Endothelial cell of umbilical vein (primary cell): ENCODE measurements around the gene SCUBE3. TPM values are rescaled to one million over a fixed set of nuclear protein-coding genes. Genes with fewer than 3 reads are reported as not detected.

Experiments used
- BruUV-seq: library from RNA; stranded (reverse); fragments of 400-500 nt; replicated peaks from 2 replicates; lab custom pipeline; 2021; lab: Mats Ljungman, UMichigan
- CTCF ChIA-PET: fragments of 300-600, 350-600 bp; sonication (Branson Sonifier 250); formaldehyde crosslinking; loops from one replicate; lab custom pipeline; 2021; ENCODE audit warnings: antibody characterized with exemption, inconsistent platforms; lab: Charles Lee
- POLR2A ChIA-PET: fragments of 300-600, 350-600 bp; sonication (Branson Sonifier 250); formaldehyde crosslinking; loops from one replicate; lab custom pipeline; 2021; ENCODE audit warnings: antibody characterized with exemption, inconsistent platforms; lab: Charles Lee
- DNase-seq: peaks from one replicate; pipeline ENCODE4 v3.0.0-alpha.2; 2011; ENCODE audit warnings: low read depth, low spot score
- FAIRE-seq: peaks from 2 replicates; lab custom pipeline; 2011; peaks lifted over from hg19 to GRCh38; lab: Jason Lieb, UNC
- H2AFZ ChIP-seq: 2 replicates; pipeline ENCODE4 v1.6.0; 2012; ENCODE audit warnings: low read depth, low read length, control low read depth, inconsistent platforms
- H3K27ac ChIP-seq: 2 replicates; pipeline ENCODE4 v1.5.1; 2011; ENCODE audit warnings: low read depth, mild to moderate bottlenecking, control low read depth, low read length, moderate library complexity; ENCODE audit not compliant: insufficient read depth
- H3K27me3 ChIP-seq, 2 experiments: 2 replicates each; pipeline versions ENCODE4 v1.6.0 to v1.6.1; 2011; ENCODE audit warnings: low read length in 2 of 2, mixed read lengths in 1 of 2; ENCODE audit not compliant: control insufficient read depth in 2 of 2, insufficient read depth in 2 of 2
- H3K36me3 ChIP-seq, 2 experiments: 2 replicates in 1 of 2; 3 replicates in 1 of 2; pipeline ENCODE4 v1.5.1; 2011; ENCODE audit warnings: low read length in 2 of 2, mild to moderate bottlenecking in 1 of 2, moderate library complexity in 1 of 2; ENCODE audit not compliant: control insufficient read depth in 2 of 2, insufficient read depth in 2 of 2; ENCODE audit errors: extremely low read depth in 1 of 2
- H3K4me1 ChIP-seq: 3 replicates; pipeline ENCODE4 v1.5.1; 2011; ENCODE audit warnings: mild to moderate bottlenecking, low read length; ENCODE audit not compliant: control insufficient read depth, insufficient read depth; ENCODE audit errors: extremely low read depth
- H3K4me2 ChIP-seq: 2 replicates; pipeline ENCODE4 v1.6.1; 2011; ENCODE audit warnings: low read length, control low read depth, mixed read lengths; ENCODE audit not compliant: insufficient read depth
- H3K4me3 ChIP-seq, 3 experiments: fragments of 200-600 bp in 1 of 3; sonication (generic), shearing (Covaris generic) in 1 of 3; replicated peaks in 1 of 3; 2 replicates each; pipeline ENCODE4 v1.5.1; 2011 to 2016; ENCODE audit warnings: control low read depth in 3 of 3, low read length in 3 of 3, mild to moderate bottlenecking in 2 of 3, inconsistent platforms in 1 of 3, low read depth in 1 of 3, moderate library complexity in 1 of 3; ENCODE audit not compliant: insufficient read depth in 1 of 3
- H3K79me2 ChIP-seq: 2 replicates; pipeline ENCODE4 v1.6.0; 2012; ENCODE audit warnings: low read length, inconsistent platforms; ENCODE audit not compliant: control insufficient read depth, insufficient read depth
- H3K9ac ChIP-seq: replicated peaks from 2 replicates; pipeline ENCODE3; 2011; ENCODE audit warnings: low read length, control low read depth; ENCODE audit not compliant: insufficient read depth; ENCODE audit errors: extremely low read depth
- H3K9me1 ChIP-seq: replicated peaks from 3 replicates; pipeline ENCODE4 v1.6.0; 2011; ENCODE audit warnings: mild to moderate bottlenecking, low read length; ENCODE audit not compliant: control insufficient read depth, insufficient read depth; ENCODE audit errors: extremely low read depth
- H3K9me3 ChIP-seq: replicated peaks from 2 replicates; pipeline ENCODE4 v1.5.1; 2012; ENCODE audit warnings: low read length, inconsistent platforms; ENCODE audit not compliant: control insufficient read depth, insufficient read depth
- H4K20me1 ChIP-seq: replicated peaks from 2 replicates; pipeline ENCODE3; 2011; ENCODE audit warnings: mild to moderate bottlenecking, low read length; ENCODE audit not compliant: control insufficient read depth, insufficient read depth; ENCODE audit errors: extremely low read depth
- EZH2 ChIP-seq: IDR thresholded peaks from 2 replicates; pipeline ENCODE4 v1.6.1; 2012; ENCODE audit warnings: borderline replicate concordance, low read depth, mild to moderate bottlenecking, moderate library complexity, low read length, inconsistent platforms; ENCODE audit not compliant: severe bottlenecking
- FOS ChIP-seq: IDR thresholded peaks from 2 replicates; pipeline ENCODE4 v1.6.1; 2011; ENCODE audit warnings: mild to moderate bottlenecking, low read length, moderate library complexity, borderline replicate concordance; ENCODE audit not compliant: insufficient read depth
- GATA2 ChIP-seq: IDR thresholded peaks from 2 replicates; pipeline ENCODE4 v1.7.0; 2011; ENCODE audit warnings: low read depth, mild to moderate bottlenecking, moderate library complexity, mixed read lengths, low read length; ENCODE audit not compliant: insufficient read length, insufficient read depth
- JUN ChIP-seq: IDR thresholded peaks from 2 replicates; pipeline ENCODE4 v1.6.1; 2011; ENCODE audit warnings: borderline replicate concordance, low read depth; ENCODE audit not compliant: insufficient read length, insufficient read depth
- MYC ChIP-seq: IDR thresholded peaks from one replicate; pipeline ENCODE4 v1.6.1; 2011; ENCODE audit warnings: mild to moderate bottlenecking, low read depth, low read length
- POLR2A ChIP-seq: IDR thresholded peaks from 2 replicates; pipeline ENCODE4 v1.6.1; 2012; ENCODE audit warnings: low read depth, mild to moderate bottlenecking, control low read depth, low read length
- POLR2AphosphoS5 ChIP-seq: IDR thresholded peaks from 2 replicates; pipeline ENCODE4 v1.6.1; 2012; ENCODE audit warnings: low read depth, mild to moderate bottlenecking, control low read depth, low read length, moderate library complexity; ENCODE audit not compliant: insufficient read depth
- dilution Hi-C: fragments of 300-500 bp; cut with MboI; formaldehyde crosslinking; loops from one replicate; pipeline ENCODE4 v1.15.0; 2019; ENCODE audit warnings: low sequenced_read_pairs; ENCODE audit not compliant: extremely low pct_ligation_motif_present
- intact Hi-C: fragments of 100-400 bp; cut with micrococcal nuclease; formaldehyde crosslinking; loops from one replicate; pipeline ENCODE4 v1.10.0; 2022
- polyA plus RNA-seq, 4 experiments: library from polyadenylated mRNA; depleted of rRNA in 3 of 4; stranded (reverse) in 3 of 4; unstranded in 1 of 4; fragments of >200 nt; gene quantifications; 2 replicates each; pipeline versions ENCODE4 v1.2.1 to v1.2.3, GENCODE V29; 2011 to 2012; ENCODE audit warnings: missing spikeins in 1 of 4
- total RNA-seq: library from RNA; stranded (reverse); gene quantifications from 2 replicates; pipeline ENCODE4 v1.2.3, GENCODE V29; 2021
- TF ChIP-seq, protein P1 (sequence below): IDR thresholded peaks from 2 replicates; pipeline ENCODE4 v1.6.1; 2011; ENCODE audit not compliant: insufficient read depth, insufficient read length
- TF ChIP-seq, protein P2 (sequence below), 2 donors: IDR thresholded peaks; 1 replicate in 1 of 2; 2 replicates in 1 of 2; pipeline ENCODE4 v1.5.1; 2011; ENCODE audit warnings: low read length in 2 of 2, mild to moderate bottlenecking in 2 of 2, moderate library complexity in 2 of 2, control low read depth in 1 of 2, inconsistent platforms in 1 of 2, low read depth in 1 of 2; ENCODE audit not compliant: insufficient read depth in 1 of 2; ENCODE audit errors: extremely low read depth in 1 of 2

SCUBE3 gene
- total and polyA plus RNA-seq, 2 donors (not counting 3 experiments of a cell fraction or from before 2014, with no cell fraction given) = 1.1 to 1.5 TPM

DNA sequence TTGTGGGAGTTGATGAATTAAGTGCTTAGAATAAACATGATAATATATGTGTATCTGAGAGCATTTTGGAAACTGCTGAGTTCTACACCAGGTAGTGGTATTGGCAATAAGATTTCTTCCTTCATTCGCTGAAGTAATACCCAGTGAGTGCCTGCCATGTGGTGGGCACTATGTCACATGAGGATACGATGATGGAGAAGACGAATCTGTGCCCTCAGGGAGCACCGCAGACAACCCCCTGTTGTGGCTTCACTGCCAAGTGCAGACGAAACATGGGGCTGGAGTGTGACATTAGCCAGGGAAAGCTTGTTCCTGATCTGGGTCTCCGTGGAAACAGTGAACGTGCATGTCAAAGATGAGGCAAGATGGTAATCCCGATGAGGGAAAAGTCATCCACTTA, 53.7 kb downstream of the SCUBE3 start:
- CTCF ChIA-PET = interaction anchor here (1.0 to 1.1 kb wide), 3 partner anchors 8 to 26 kb away, joined by 3 to 4 read pairs (median 3); partner anchors contain the start of gene ZNF76
- Histone ChIP-seq H3K36me3 (no peaks in the 10 kb centered on the region), H3K27ac (no peak overlapping the region), H4K20me1 (no peaks in the 10 kb centered on the region), H3K9me3 (no peaks in the 10 kb centered on the region), H3K4me1 (no peaks in the 10 kb centered on the region), H3K4me3 (no peak overlapping the region), H3K27me3 (no peaks in the 10 kb centered on the region), H2AFZ (no peak overlapping the region), H3K4me2 (no peak overlapping the region), H3K79me2 (no peaks in the 10 kb centered on the region), H3K9ac (no peak overlapping the region), H3K9me1 (no peaks in the 10 kb centered on the region)
- DNase-seq = no peak
- dilution Hi-C loops = no loop called here
- no TSS peak for BruUV-seq
- POLR2A ChIA-PET = no interaction called here
- intact Hi-C loops = no loop called here
- FAIRE-seq = no peak
- TF ChIP-seq, protein P1, sequence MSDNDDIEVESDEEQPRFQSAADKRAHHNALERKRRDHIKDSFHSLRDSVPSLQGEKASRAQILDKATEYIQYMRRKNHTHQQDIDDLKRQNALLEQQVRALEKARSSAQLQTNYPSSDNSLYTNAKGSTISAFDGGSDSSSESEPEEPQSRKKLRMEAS = no peak
- TF ChIP-seq POLR2A = no peak
- TF ChIP-seq, protein P2, sequence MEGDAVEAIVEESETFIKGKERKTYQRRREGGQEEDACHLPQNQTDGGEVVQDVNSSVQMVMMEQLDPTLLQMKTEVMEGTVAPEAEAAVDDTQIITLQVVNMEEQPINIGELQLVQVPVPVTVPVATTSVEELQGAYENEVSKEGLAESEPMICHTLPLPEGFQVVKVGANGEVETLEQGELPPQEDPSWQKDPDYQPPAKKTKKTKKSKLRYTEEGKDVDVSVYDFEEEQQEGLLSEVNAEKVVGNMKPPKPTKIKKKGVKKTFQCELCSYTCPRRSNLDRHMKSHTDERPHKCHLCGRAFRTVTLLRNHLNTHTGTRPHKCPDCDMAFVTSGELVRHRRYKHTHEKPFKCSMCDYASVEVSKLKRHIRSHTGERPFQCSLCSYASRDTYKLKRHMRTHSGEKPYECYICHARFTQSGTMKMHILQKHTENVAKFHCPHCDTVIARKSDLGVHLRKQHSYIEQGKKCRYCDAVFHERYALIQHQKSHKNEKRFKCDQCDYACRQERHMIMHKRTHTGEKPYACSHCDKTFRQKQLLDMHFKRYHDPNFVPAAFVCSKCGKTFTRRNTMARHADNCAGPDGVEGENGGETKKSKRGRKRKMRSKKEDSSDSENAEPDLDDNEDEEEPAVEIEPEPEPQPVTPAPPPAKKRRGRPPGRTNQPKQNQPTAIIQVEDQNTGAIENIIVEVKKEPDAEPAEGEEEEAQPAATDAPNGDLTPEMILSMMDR (IDR thresholded peaks at IDR 0.05; ENCODE audit: extremely low read depth in 1 of 2, insufficient read depth in 1 of 2, low read depth in 1 of 2, low read length in 2 of 2) = no peak
- TF ChIP-seq JUN = no peak
- no peak for TF ChIP-seq MYC
- no peak for TF ChIP-seq GATA2
- TF ChIP-seq EZH2 = no peak
- TF ChIP-seq POLR2AphosphoS5 = no peak
- TF ChIP-seq FOS = no peak
